MM.1S (cell line): ENCODE results near the gene NEXN.
"Not testable (repeated sequence)": the region's sequence is repeated elsewhere in the genome, so short reads cannot be mapped to it uniquely, and the experiment has no call there.

Experiments
- DNase-seq: peaks from one replicate; pipeline ENCODE4 v3.0.0-alpha.2; 2015
- H2AFZ ChIP-seq: fragments of 300-600 bp; sonication (generic); 2 replicates; pipeline ENCODE4 v1.6.0; 2016; ENCODE audit warnings: antibody characterized with exemption, low read length
- H3F3A ChIP-seq: fragments of 300-600 bp; sonication (generic); 2 replicates; pipeline ENCODE4 v1.6.1; 2016; ENCODE audit warnings: mild to moderate bottlenecking, antibody characterized with exemption, low read length, moderate library complexity, mixed read lengths; ENCODE audit not compliant: insufficient read depth
- H3K27ac ChIP-seq: fragments of 300-600 bp; sonication (generic); 2 replicates; pipeline ENCODE4 v1.5.1; 2016; ENCODE audit warnings: mild to moderate bottlenecking, low read length
- H3K27me3 ChIP-seq: fragments of 300-600 bp; sonication (generic); replicated peaks from 2 replicates; pipeline ENCODE4 v1.6.0; 2016; ENCODE audit warnings: low read length; ENCODE audit not compliant: insufficient read depth
- H3K36me3 ChIP-seq: fragments of 300-600 bp; sonication (generic); replicated peaks from 2 replicates; pipeline ENCODE4 v1.6.1; 2016; ENCODE audit warnings: mild to moderate bottlenecking, low read length, mixed read lengths; ENCODE audit not compliant: insufficient read depth
- H3K4me1 ChIP-seq: fragments of 300-600 bp; sonication (generic); 2 replicates; pipeline ENCODE4 v1.6.1; 2016; ENCODE audit warnings: low read length, mixed read lengths
- H3K4me2 ChIP-seq: fragments of 300-600 bp; sonication (generic); 2 replicates; pipeline ENCODE4 v1.6.0; 2016; ENCODE audit warnings: low read depth, low read length
- H3K4me3 ChIP-seq: fragments of 300-600 bp; sonication (generic); 2 replicates; pipeline ENCODE4 v1.5.1; 2016; ENCODE audit warnings: low read length, mixed read lengths
- H3K79me2 ChIP-seq: fragments of 300-600 bp; sonication (generic); 2 replicates; pipeline ENCODE4 v1.6.1; 2016; ENCODE audit warnings: mixed run types, low read length, mixed read lengths
- H3K9ac ChIP-seq: fragments of 300-600 bp; sonication (generic); 2 replicates; pipeline ENCODE4 v1.6.1; 2016; ENCODE audit warnings: low read length, mixed read lengths
- H3K9me2 ChIP-seq: fragments of 300-600 bp; sonication (generic); replicated peaks from 2 replicates; pipeline ENCODE4 v1.6.1; 2016; ENCODE audit warnings: mild to moderate bottlenecking, low read length, mixed read lengths; ENCODE audit not compliant: insufficient read depth
- H3K9me3 ChIP-seq: fragments of 300-600 bp; sonication (generic); replicated peaks from 2 replicates; pipeline ENCODE4 v1.6.1; 2016; ENCODE audit warnings: mild to moderate bottlenecking, low read length, mixed read lengths; ENCODE audit not compliant: insufficient read depth
- H4K20me1 ChIP-seq: fragments of 300-600 bp; sonication (generic); 2 replicates; pipeline ENCODE4 v1.6.1; 2016; ENCODE audit warnings: mild to moderate bottlenecking, low read length, moderate library complexity, mixed read lengths; ENCODE audit not compliant: insufficient read depth
- EZH2 ChIP-seq: fragments of 300-600 bp; sonication (generic); optimal IDR thresholded peaks from 2 replicates; pipeline ENCODE3; 2017; ENCODE audit warnings: low read depth, mild to moderate bottlenecking, antibody characterized with exemption, low read length, mixed read lengths
- EZH2phosphoT487 ChIP-seq: fragments of 300-600 bp; sonication (generic); IDR thresholded peaks from 2 replicates; pipeline ENCODE4 v1.6.1; 2018; ENCODE audit warnings: antibody characterized with exemption, low read length
- TF ChIP-seq, protein P1 (sequence below): fragments of 300-600 bp; sonication (generic); IDR thresholded peaks from 2 replicates; pipeline ENCODE4 v1.5.1; 2016; ENCODE audit warnings: antibody characterized with exemption, low read length, mixed read lengths

The NEXN gene

DNA sequence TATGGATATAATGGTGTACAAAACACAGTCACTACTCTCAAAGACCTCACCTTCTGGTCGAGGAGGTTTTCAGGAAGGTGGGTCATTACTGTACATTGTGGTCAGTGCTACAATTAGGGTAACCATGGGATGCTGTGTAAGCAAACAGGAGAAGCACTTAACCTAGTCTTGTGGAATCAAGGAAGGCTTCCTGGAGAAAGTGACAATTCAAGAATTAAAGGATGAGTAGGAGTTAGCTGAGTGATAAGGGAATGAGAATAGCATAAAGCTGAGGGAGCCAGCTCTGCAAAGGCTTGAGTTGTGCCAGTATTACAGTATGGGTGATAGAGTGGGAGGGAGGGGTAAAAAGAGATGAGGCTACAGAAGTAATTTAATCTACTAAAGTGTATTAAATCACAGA lies 17.2 kb downstream of the NEXN start:
- Histone ChIP-seq H3K27ac (no peak overlapping the region), H3K9me3 (no peaks in the 10 kb centered on the region), H3K27me3 (no peaks in the 10 kb centered on the region), H3K4me3 (no peak overlapping the region), H3K36me3 (no peaks in the 10 kb centered on the region), H3K9ac (no peak overlapping the region), H4K20me1 (no peaks in the 10 kb centered on the region), H3F3A (no peaks in the 10 kb centered on the region), H3K79me2 (no peaks in the 10 kb centered on the region), H3K4me2 (no peak overlapping the region), H2AFZ (no peak overlapping the region), H3K4me1 (no peaks in the 10 kb centered on the region), H3K9me2 (no peaks in the 10 kb centered on the region)
- no peak for DNase-seq
- no peak for TF ChIP-seq EZH2
- TF ChIP-seq EZH2phosphoT487: no peak
- TF ChIP-seq, protein P1, sequence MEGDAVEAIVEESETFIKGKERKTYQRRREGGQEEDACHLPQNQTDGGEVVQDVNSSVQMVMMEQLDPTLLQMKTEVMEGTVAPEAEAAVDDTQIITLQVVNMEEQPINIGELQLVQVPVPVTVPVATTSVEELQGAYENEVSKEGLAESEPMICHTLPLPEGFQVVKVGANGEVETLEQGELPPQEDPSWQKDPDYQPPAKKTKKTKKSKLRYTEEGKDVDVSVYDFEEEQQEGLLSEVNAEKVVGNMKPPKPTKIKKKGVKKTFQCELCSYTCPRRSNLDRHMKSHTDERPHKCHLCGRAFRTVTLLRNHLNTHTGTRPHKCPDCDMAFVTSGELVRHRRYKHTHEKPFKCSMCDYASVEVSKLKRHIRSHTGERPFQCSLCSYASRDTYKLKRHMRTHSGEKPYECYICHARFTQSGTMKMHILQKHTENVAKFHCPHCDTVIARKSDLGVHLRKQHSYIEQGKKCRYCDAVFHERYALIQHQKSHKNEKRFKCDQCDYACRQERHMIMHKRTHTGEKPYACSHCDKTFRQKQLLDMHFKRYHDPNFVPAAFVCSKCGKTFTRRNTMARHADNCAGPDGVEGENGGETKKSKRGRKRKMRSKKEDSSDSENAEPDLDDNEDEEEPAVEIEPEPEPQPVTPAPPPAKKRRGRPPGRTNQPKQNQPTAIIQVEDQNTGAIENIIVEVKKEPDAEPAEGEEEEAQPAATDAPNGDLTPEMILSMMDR: no peak

DNA sequence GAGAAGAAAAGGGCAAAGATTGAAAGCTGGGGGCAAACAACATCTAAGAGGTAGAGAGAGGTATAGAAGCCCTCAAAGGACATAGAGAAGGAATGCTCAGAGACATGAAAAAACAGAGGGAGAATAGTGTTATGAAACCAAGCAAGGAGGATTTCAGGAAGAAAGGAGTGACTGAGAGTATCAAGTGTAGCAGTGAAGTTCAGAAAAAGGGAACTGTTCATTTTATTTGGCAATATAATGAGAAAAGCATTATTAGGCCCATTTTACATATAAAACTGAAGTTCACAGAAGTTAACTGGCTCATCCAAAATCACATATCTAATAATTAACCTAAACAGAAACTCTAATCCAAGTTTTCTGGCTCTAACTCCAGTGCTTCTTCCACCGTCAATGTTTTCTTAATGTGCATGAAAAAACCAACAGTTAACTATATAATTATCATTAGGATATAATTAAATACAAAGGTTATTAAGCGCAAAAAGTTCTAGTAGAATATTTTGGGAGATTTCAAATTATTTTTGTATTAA lies 17.7 kb downstream of the NEXN start:
- Histone ChIP-seq H3K36me3 (no peaks in the 10 kb centered on the region), H3K9ac (no peak overlapping the region), H3K9me2 (no peaks in the 10 kb centered on the region), H3K4me3 (no peak overlapping the region), H3K4me1 (no peaks in the 10 kb centered on the region), H3K9me3 (no peaks in the 10 kb centered on the region), H3F3A (no peaks in the 10 kb centered on the region), H4K20me1 (no peaks in the 10 kb centered on the region), H2AFZ (no peak overlapping the region), H3K4me2 (no peak overlapping the region), H3K27me3 (no peaks in the 10 kb centered on the region), H3K79me2 (no peaks in the 10 kb centered on the region), H3K27ac (no peak overlapping the region)
- no peak for DNase-seq
- TF ChIP-seq EZH2 (no peak), EZH2phosphoT487 (no peak)

GRCh38 chr1:77906624-77907023 lies 18.2 kb downstream of the NEXN start:
- H3F3A ChIP-seq: no peaks in the 10 kb centered on the region
- H3K9me2 ChIP-seq: no peaks in the 10 kb centered on the region
- no peaks in the 10 kb centered on the region for H3K27me3 ChIP-seq
- H3K27ac ChIP-seq: no peak overlapping the region
- H3K4me3 ChIP-seq: no peak overlapping the region
- no peaks in the 10 kb centered on the region for H3K4me1 ChIP-seq
- no peak overlapping the region for H3K4me2 ChIP-seq
- TF ChIP-seq, protein P1: no peak
- TF ChIP-seq EZH2: no peak
- no peak for TF ChIP-seq EZH2phosphoT487
- no peak for DNase-seq
- H3K79me2 ChIP-seq: no peaks in the 10 kb centered on the region
- no peaks in the 10 kb centered on the region for H4K20me1 ChIP-seq
- H2AFZ ChIP-seq: no peak overlapping the region
- H3K9me3 ChIP-seq: no peaks in the 10 kb centered on the region
- H3K9ac ChIP-seq: no peak overlapping the region
- no peaks in the 10 kb centered on the region for H3K36me3 ChIP-seq

- no peak for TF ChIP-seq EZH2
- TF ChIP-seq, protein P1: no peak
- no peak overlapping the region for H3K9ac ChIP-seq
- H4K20me1 ChIP-seq: no peaks in the 10 kb centered on the region
- H3K9me3 ChIP-seq: no peaks in the 10 kb centered on the region
- H3K4me1 ChIP-seq: no peaks in the 10 kb centered on the region
- H3K9me2 ChIP-seq: no peaks in the 10 kb centered on the region
- no peak for DNase-seq
- H3K27me3 ChIP-seq: no peaks in the 10 kb centered on the region
- H3F3A ChIP-seq: no peaks in the 10 kb centered on the region
- no peak overlapping the region for H3K4me3 ChIP-seq
- H3K27ac ChIP-seq: no peak overlapping the region
- H2AFZ ChIP-seq: no peak overlapping the region
- no peak overlapping the region for H3K4me2 ChIP-seq
- H3K36me3 ChIP-seq: no peaks in the 10 kb centered on the region
- H3K79me2 ChIP-seq: no peaks in the 10 kb centered on the region
Measured at GRCh38 chr1:77910116-77910515, 21.7 kb downstream of the NEXN start.

DNA sequence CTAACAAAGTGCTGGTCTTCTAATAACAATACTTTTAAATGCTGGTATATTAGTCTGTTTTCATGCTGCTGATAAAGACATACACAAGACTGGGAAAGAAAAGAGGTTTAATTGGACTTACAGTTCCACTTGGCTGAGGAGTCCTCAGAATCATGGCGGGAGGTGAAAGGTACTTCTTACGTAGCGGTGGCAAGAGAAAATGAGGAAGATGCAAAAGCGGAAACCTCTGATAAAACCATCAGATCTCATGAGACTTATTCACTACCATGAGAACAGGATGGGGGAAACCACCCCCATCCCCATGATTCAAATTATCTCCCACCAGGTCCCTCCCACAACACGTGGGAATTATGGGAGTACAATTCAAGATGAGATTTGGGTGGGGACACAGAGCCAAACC lies 30.5 kb downstream of the NEXN start:
- not testable (repeated sequence) for H3F3A ChIP-seq, H3K79me2 ChIP-seq, H3K4me1 ChIP-seq, H2AFZ ChIP-seq, H3K9me2 ChIP-seq, H4K20me1 ChIP-seq, H3K27me3 ChIP-seq, H3K4me2 ChIP-seq, H3K36me3 ChIP-seq, H3K9ac ChIP-seq, H3K27ac ChIP-seq, DNase-seq, H3K9me3 ChIP-seq, H3K4me3 ChIP-seq
